Body of pancreas (tissue), 4 donors: Measurements from ENCODE around the gene SH3TC1. TPM values are rescaled to one million over a fixed set of nuclear protein-coding genes. Genes with fewer than 3 reads are reported as not detected.
A peak's percentile ranks its signal among the peaks of the same experiment; 100 is the strongest.

Source experiments
- ATAC-seq: fragments of 150-250 bp; one replicate; pipeline ENCODE4 v1.9.1; 2016
- DNase-seq, 4 donors: peaks; one replicate each; pipeline ENCODE4 v3.0.0-alpha.2; 2019
- H3K27ac ChIP-seq, 4 donors: fragments of 200-600 bp; sonication (generic); 1 replicate in 3 of 4; 2 replicates in 1 of 4; pipeline versions ENCODE4 v1.5.1 to v1.6.1; 2016 to 2019; ENCODE audit warnings: mild to moderate bottlenecking in 1 of 4, mixed read lengths in 1 of 4, moderate library complexity in 1 of 4
- H3K27me3 ChIP-seq, 2 donors: fragments of 200-600 bp; sonication (generic); one replicate each; pipeline ENCODE4 v1.6.0; 2016; ENCODE audit warnings: mild to moderate bottlenecking in 1 of 2
- H3K36me3 ChIP-seq, 2 donors: fragments of 200-600 bp; sonication (generic); replicated peaks in 1 of 2; 2 replicates each; pipeline ENCODE4 v1.5.1; 2016; ENCODE audit warnings: low read depth in 2 of 2; ENCODE audit not compliant: insufficient read depth in 1 of 2
- H3K4me1 ChIP-seq: fragments of 200-600 bp; sonication (generic); one replicate; pipeline ENCODE4 v1.6.0; 2016
- H3K4me3 ChIP-seq, 2 donors: fragments of 200-600 bp; sonication (generic); 1 replicate in 1 of 2; 2 replicates in 1 of 2; pipeline ENCODE4 v1.5.1; 2016 to 2019
- H3K9me3 ChIP-seq, 3 donors: fragments of 200-600 bp; sonication (generic); 1 replicate in 2 of 3; 2 replicates in 1 of 3; pipeline ENCODE4 v1.5.1; 2016
- CTCF ChIP-seq, 7 experiments: fragments of 450-650 bp in 4 of 7; fragments of 200-600 bp in 3 of 7; sonication (generic) in 3 of 7; IDR thresholded peaks; one replicate each; pipeline ENCODE4 v1.5.1; 2016 to 2019; ENCODE audit warnings: antibody characterized with exemption in 7 of 7
- POLR2A ChIP-seq, 3 donors: fragments of 450-650 bp; IDR thresholded peaks; one replicate each; pipeline ENCODE4 v1.6.1; 2016; ENCODE audit warnings: antibody characterized with exemption in 3 of 3, mild to moderate bottlenecking in 2 of 3
- WGBS, 2 donors: methylation state at CpG; one replicate each; pipeline ENCODE4 v1.1.5; 2017; 5-methylcytosine and 5-hydroxymethylcytosine counted together
- intact Hi-C: fragments of 100-400 bp; cut with DNase I; formaldehyde crosslinking; loops from one replicate; pipeline ENCODE4 v1.15.1; 2023
- total RNA-seq, 2 donors: library from RNA; depleted of rRNA; stranded (reverse); fragments of >200 nt; gene quantifications; one replicate each; pipeline ENCODE4 v1.1.0, GENCODE V29; 2016

The SH3TC1 gene
- total RNA-seq, 2 donors from 2014 or later: 31.1 to 103 TPM

- DNase-seq: no peak
- Histone ChIP-seq H3K27ac (no peak overlapping the region), H3K4me3 (no peak overlapping the region), H3K4me1 (peaks cover 25% of the 10 kb centered on the region), H3K27me3 (no peaks in the 10 kb centered on the region), H3K9me3 (no peaks in the 10 kb centered on the region), H3K36me3 (no peaks in the 10 kb centered on the region)
- no peak for TF ChIP-seq CTCF (IDR thresholded peaks at IDR 0.05)
- TF ChIP-seq POLR2A (IDR thresholded peaks at IDR 0.05): no peak
- WGBS, 2 donors: 67 to 85% methylated on average over 10 to 14 of the region's 19 CpGs
- intact Hi-C loops: no loop called here
- no peak for ATAC-seq
Observed at GRCh38 chr4:8205241-8205707, 6.2 kb downstream of the SH3TC1 start.

- Histone ChIP-seq H3K9me3 (no peaks in the 10 kb centered on the region), H3K36me3 (no peaks in the 10 kb centered on the region), H3K4me3 (no peak overlapping the region), H3K4me1 (peaks cover 18% of the 10 kb centered on the region), H3K27me3 (no peaks in the 10 kb centered on the region), H3K27ac (no peak overlapping the region)
- WGBS, 2 donors: 58 to 74% methylated on average over 21 to 23 of the region's 26 CpGs
- DNase-seq (peak in 1 of 4 donors; percentile 26), ATAC-seq (no peak)
- intact Hi-C loops: no loop called here
- TF ChIP-seq POLR2A (IDR thresholded peaks at IDR 0.05): no peak
- TF ChIP-seq CTCF (IDR thresholded peaks at IDR 0.05): no peak
Observed at GRCh38 chr4:8205749-8206611, 6.9 kb downstream of the SH3TC1 start.

- H3K4me1 ChIP-seq: peaks cover 5% of the 10 kb centered on the region
- no peak overlapping the region for H3K4me3 ChIP-seq
- 82 to 98% methylated on average over 6 of the region's 6 CpGs for WGBS, 2 donors
- H3K9me3 ChIP-seq: no peaks in the 10 kb centered on the region
- no peak overlapping the region for H3K27ac ChIP-seq
- H3K36me3 ChIP-seq: no peaks in the 10 kb centered on the region
- TF ChIP-seq CTCF (IDR thresholded peaks at IDR 0.05) (no peak), POLR2A (IDR thresholded peaks at IDR 0.05) (no peak)
- intact Hi-C loops: no loop called here
- no peak for DNase-seq
- H3K27me3 ChIP-seq: no peaks in the 10 kb centered on the region
- no peak for ATAC-seq
Observed at GRCh38 chr4:8207314-8207713, 8.2 kb downstream of the SH3TC1 start.

GRCh38 chr4:8208565-8208964, 9.5 kb downstream of the SH3TC1 start:
- H3K9me3 ChIP-seq: no peaks in the 10 kb centered on the region
- ATAC-seq (no peak), DNase-seq (no peak)
- no peak overlapping the region for H3K27ac ChIP-seq
- intact Hi-C loops: no loop called here
- no peaks in the 10 kb centered on the region for H3K36me3 ChIP-seq
- 96 to 100% methylated on average over 2 to 12 of the region's 12 CpGs for WGBS, 2 donors
- H3K27me3 ChIP-seq: no peaks in the 10 kb centered on the region
- no peaks in the 10 kb centered on the region for H3K4me1 ChIP-seq
- TF ChIP-seq CTCF (IDR thresholded peaks at IDR 0.05) (no peak), POLR2A (IDR thresholded peaks at IDR 0.05) (no peak)
- H3K4me3 ChIP-seq: no peak overlapping the region
